Mucosa of descending colon (tissue), 3 donors: ENCODE results near the gene ISCU. TPM values are rescaled to one million over a fixed set of nuclear protein-coding genes. Genes with fewer than 3 reads are reported as not detected.
"Not testable (repeated sequence)": the region's sequence is repeated elsewhere in the genome, so short reads cannot be mapped to it uniquely, and the experiment has no call there.

Experiments
- ATAC-seq: fragments of 200-7000 bp; cut with Tn5 transposase; one replicate; pipeline ENCODE4 v1.9.1; 2020; ENCODE audit warnings: mild to moderate bottlenecking, moderate library complexity
- DNase-seq, 3 donors: peaks; one replicate each; pipeline ENCODE4 v3.0.0-alpha.2; 2020
- H3K36me3 ChIP-seq: fragments of 200-600 bp; one replicate; pipeline ENCODE4 v1.8.0; 2021; ENCODE audit warnings: low read depth, mild to moderate bottlenecking
- H3K4me1 ChIP-seq: fragments of 200-600 bp; one replicate; pipeline ENCODE4 v1.8.0; 2021; ENCODE audit warnings: low read depth, mild to moderate bottlenecking
- H3K4me3 ChIP-seq: fragments of 200-600 bp; one replicate; pipeline ENCODE4 v1.8.0; 2021; ENCODE audit warnings: mild to moderate bottlenecking
- H3K9me3 ChIP-seq: fragments of 200-600 bp; one replicate; pipeline ENCODE4 v1.8.0; 2021; ENCODE audit warnings: mild to moderate bottlenecking
- intact Hi-C, 2 donors: fragments of 100-400 bp; cut with DNase I in 1 of 2; cut with micrococcal nuclease in 1 of 2; formaldehyde crosslinking; loops; one replicate each; pipeline versions ENCODE4 v1.11.0 to v1.11.1; 2022; cut with DNase I, micrococcal nuclease
- total RNA-seq, 3 donors: library from RNA; stranded (reverse); fragmentation: NEBNext Ultra II Directional in 2 of 3; extraction: Animal tissue kit (Norgen Biotek cat#: 25700) in 2 of 3; gene quantifications; one replicate each; pipeline versions ENCODE4 v1.2.1 to v1.2.4, GENCODE V29; 2021 to 2023
- TF ChIP-seq, protein P1 (sequence below): fragments of 200-600 bp; IDR thresholded peaks from one replicate; pipeline ENCODE4 v1.8.0; 2022; ENCODE audit warnings: antibody characterized with exemption, mild to moderate bottlenecking
- donor health status: DM: no; HTN: no; CAD: no; lungs with moderate emphysema.
- donor health status: DM: no; HTN: no; CAD: no.
- donor health status: DM: no; HTN: yes; CAD: no.

ISCU gene
- total RNA-seq, 3 donors from 2014 or later = 94.7 to 155 (median 107) TPM

DNA sequence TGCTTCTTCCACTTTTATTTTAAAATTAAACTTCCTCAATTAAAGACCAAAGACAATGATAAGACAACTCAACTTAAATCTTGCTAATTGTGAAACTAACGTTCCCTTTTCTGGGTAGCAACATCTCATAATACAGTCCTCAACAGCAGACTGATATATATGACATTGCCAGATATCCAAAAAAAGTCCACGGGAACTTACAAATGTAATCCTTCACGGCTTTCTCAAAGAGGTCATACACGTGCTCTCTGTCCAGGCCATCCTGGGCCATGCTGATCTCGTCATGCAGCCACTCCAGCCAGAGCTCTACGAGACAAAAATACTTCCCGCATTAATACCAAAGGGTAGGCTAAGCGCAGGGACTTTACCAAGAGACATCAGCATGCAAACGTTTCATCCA is 14.7 kb upstream of the ISCU start:
- H3K4me1 ChIP-seq = no peaks in the 10 kb centered on the region
- H3K4me3 ChIP-seq = no peak overlapping the region
- ATAC-seq (no peak), DNase-seq (no peak)
- TF ChIP-seq, protein P1, sequence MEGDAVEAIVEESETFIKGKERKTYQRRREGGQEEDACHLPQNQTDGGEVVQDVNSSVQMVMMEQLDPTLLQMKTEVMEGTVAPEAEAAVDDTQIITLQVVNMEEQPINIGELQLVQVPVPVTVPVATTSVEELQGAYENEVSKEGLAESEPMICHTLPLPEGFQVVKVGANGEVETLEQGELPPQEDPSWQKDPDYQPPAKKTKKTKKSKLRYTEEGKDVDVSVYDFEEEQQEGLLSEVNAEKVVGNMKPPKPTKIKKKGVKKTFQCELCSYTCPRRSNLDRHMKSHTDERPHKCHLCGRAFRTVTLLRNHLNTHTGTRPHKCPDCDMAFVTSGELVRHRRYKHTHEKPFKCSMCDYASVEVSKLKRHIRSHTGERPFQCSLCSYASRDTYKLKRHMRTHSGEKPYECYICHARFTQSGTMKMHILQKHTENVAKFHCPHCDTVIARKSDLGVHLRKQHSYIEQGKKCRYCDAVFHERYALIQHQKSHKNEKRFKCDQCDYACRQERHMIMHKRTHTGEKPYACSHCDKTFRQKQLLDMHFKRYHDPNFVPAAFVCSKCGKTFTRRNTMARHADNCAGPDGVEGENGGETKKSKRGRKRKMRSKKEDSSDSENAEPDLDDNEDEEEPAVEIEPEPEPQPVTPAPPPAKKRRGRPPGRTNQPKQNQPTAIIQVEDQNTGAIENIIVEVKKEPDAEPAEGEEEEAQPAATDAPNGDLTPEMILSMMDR = no peak
- H3K36me3 ChIP-seq = no peaks in the 10 kb centered on the region
- intact Hi-C loops = no loop called here
- H3K9me3 ChIP-seq = no peaks in the 10 kb centered on the region

DNA sequence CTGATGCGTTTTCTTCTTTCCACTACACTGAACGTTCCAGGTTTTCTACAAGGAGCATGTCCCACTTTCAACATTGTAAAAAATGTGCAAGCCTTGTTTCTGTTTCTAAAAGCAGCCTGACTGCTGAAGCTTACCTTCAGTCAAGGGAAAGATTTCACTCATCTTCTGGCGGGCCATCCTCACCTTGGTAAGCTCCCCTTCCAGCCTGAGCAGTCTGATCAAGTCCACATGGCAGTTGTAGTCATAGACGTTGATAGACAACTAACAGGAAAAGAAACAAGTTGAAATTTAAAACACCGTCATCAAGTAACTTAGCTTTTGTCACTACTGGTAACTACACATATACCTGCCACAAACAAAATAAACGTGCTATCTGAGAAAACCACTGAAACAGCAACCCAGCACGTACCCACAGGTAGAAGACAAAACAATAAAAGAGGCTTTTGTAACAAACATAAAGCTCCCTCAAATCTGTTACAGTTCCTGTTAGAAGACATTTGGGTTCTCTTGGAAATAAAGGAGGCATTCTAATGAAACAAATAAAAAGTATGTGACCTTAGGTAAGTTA is 13.4 kb upstream of the ISCU start:
- H3K4me1 ChIP-seq = no peaks in the 10 kb centered on the region
- intact Hi-C loops = no loop called here
- TF ChIP-seq, protein P1 = no peak
- no peak overlapping the region for H3K4me3 ChIP-seq
- no peaks in the 10 kb centered on the region for H3K36me3 ChIP-seq
- no peak for ATAC-seq
- no peaks in the 10 kb centered on the region for H3K9me3 ChIP-seq
- DNase-seq = no peak

DNA sequence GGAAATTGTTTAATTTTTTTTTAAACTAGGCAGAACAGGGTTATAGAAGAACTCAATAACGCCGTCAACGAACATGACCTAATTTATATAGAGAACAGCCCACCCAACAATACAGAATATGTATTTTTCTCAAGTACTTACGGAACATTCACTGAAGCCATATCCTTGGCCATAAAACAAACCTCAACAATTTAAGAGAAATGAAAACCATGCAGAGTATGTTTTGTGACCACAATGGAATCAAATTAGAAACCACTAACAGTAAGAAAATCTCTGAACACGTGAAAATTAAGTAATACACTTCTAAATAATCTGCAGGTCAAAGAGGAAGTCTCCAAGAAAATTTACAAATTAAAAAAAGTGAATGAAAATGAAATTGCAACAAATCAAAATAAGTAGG is 10.9 kb upstream of the ISCU start:
- TF ChIP-seq, protein P1 = no peak
- Histone ChIP-seq H3K36me3 (no peaks in the 10 kb centered on the region), H3K4me3 (no peak overlapping the region), H3K4me1 (no peaks in the 10 kb centered on the region), H3K9me3 (no peaks in the 10 kb centered on the region)
- ATAC-seq (no peak), DNase-seq (no peak)
- intact Hi-C loops = no loop called here

DNA sequence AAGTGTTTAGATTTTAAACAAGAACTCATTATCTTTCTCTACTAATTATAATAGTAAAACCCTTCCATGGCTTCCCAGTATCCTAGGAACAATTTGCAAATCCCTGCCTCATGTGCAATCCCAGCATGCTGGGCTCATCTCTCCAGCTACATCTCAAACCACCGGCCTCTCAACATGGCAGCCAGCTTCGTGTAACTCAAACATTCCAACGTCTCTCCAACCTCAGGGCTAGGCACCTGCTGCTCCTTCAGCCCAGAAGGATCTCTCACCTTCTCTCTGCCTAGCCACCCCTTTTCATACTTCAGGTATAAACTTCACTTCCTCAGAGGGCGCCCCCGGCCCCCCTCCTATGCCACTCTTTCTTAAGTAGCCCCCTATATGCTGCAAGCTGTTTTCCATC is 8.6 kb upstream of the ISCU start:
- Histone ChIP-seq H3K4me1 (peaks cover 12% of the 10 kb centered on the region), H3K36me3 (no peaks in the 10 kb centered on the region), H3K9me3 (no peaks in the 10 kb centered on the region), H3K4me3 (no peak overlapping the region)
- no peak for DNase-seq
- TF ChIP-seq, protein P1 = no peak
- ATAC-seq = no peak
- intact Hi-C loops = no loop called here

DNA sequence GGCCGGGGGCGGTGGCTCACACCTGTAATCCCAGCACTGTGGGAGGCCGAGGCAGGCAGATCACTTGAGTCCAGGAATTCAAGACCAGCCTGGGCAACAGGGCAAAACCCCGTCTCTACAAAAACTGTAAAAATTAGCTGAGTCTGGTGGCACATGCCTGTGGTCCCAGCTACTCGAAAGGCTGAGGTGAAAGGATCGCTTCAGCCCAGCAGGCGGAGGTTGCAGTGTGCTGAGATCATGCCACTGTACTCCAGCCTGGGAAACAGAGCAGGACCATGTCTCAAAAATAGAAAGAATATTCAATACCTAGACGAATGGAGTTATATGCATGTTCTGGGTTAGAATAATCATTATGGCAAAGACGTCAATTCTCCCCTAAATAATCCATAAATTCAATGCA is 7.0 kb upstream of the ISCU start:
- H3K9me3 ChIP-seq, H3K4me3 ChIP-seq, ATAC-seq, H3K36me3 ChIP-seq, intact Hi-C loops, DNase-seq: not testable (repeated sequence)
- peaks cover 26% of the 10 kb centered on the region for H3K4me1 ChIP-seq

DNA sequence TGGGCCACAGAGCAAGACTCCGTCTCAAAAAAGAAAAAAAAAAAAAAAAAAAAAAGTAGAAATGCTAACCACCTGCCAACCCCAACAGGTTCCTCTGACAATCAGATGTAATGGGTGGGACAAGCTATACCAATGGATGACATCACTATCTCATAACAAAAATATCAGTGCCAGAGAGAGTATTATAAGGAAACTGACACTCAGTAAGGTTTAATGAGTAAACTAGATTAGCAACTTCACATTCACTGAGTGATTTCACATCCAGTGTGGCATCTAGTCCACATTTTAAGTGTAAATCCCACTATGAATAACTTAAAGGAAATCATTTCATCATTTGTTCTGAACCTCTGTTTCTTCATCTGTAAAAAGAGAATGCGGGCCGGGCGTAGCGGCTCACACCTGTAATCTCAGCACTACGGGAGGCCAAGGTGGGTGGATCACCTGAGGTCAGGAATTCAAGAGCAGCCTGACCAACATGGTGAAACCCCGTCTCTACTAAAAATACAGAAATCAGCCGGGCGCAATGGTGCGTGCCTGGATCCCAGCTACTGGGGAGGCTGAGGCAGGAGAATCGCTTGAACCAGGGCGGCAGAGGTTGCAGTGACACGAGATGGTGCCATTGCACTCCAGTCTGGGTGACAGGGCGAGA is 3.3 kb upstream of the ISCU start:
- TF ChIP-seq, protein P1 = no peak
- ATAC-seq (no peak), DNase-seq (no peak)
- no peaks in the 10 kb centered on the region for H3K9me3 ChIP-seq
- intact Hi-C loops = no loop called here
- peaks cover 4% of the 10 kb centered on the region for H3K36me3 ChIP-seq
- H3K4me1 ChIP-seq = peaks cover 40% of the 10 kb centered on the region
- no peak overlapping the region for H3K4me3 ChIP-seq
